H9 (cell line): ENCODE measurements around the gene CSNK1A1L. TPM values are rescaled to one million over a fixed set of nuclear protein-coding genes. Genes with fewer than 3 reads are reported as not detected.

ENCODE experiments used
- DNase-seq: peaks from one replicate; pipeline ENCODE4 v3.0.0-alpha.2; 2017
- H2AFZ ChIP-seq: one replicate; pipeline ENCODE4 v1.6.1; 2013; ENCODE audit warnings: mild to moderate bottlenecking, low read length, control low read depth, moderate library complexity
- H2AK5ac ChIP-seq: 2 replicates; pipeline ENCODE4 v1.6.1; 2013; ENCODE audit warnings: low read length, control low read depth, mixed read lengths; ENCODE audit not compliant: insufficient read length
- H2BK120ac ChIP-seq: one replicate; pipeline ENCODE4 v1.6.1; 2013; ENCODE audit warnings: low read depth, mild to moderate bottlenecking, low read length, control low read depth, inconsistent platforms; ENCODE audit not compliant: poor library complexity, severe bottlenecking
- H2BK12ac ChIP-seq: 2 replicates; pipeline ENCODE4 v1.6.1; 2013; ENCODE audit warnings: low read length, control low read depth, mixed read lengths, low read depth; ENCODE audit not compliant: insufficient read length
- H2BK15ac ChIP-seq: 2 replicates; pipeline ENCODE4 v1.6.1; 2013; ENCODE audit warnings: low read depth, low read length, control low read depth
- H2BK20ac ChIP-seq: one replicate; pipeline ENCODE4 v1.6.1; 2013; ENCODE audit warnings: low read depth, mild to moderate bottlenecking, low read length, control low read depth, inconsistent platforms; ENCODE audit not compliant: poor library complexity, severe bottlenecking
- H2BK5ac ChIP-seq: 2 replicates; pipeline ENCODE4 v1.6.1; 2013; ENCODE audit warnings: low read length, control low read depth, mixed read lengths; ENCODE audit not compliant: insufficient read length
- H3K14ac ChIP-seq: 2 replicates; pipeline ENCODE4 v1.6.1; 2013; ENCODE audit warnings: low read length, control low read depth; ENCODE audit not compliant: insufficient read depth
- H3K18ac ChIP-seq: 2 replicates; pipeline ENCODE4 v1.6.1; 2013; ENCODE audit warnings: low read depth, mild to moderate bottlenecking, mixed read lengths, low read length, control low read depth; ENCODE audit not compliant: insufficient read length
- H3K23ac ChIP-seq: 2 replicates; pipeline ENCODE4 v1.6.1; 2013; ENCODE audit warnings: low read length, control low read depth, mixed read lengths, low read depth; ENCODE audit not compliant: insufficient read length
- H3K23me2 ChIP-seq: 2 replicates; pipeline ENCODE4 v1.6.1; 2013; ENCODE audit warnings: low read depth, mild to moderate bottlenecking, mixed read lengths, low read length, control low read depth; ENCODE audit not compliant: insufficient read length, poor library complexity, severe bottlenecking
- H3K27ac ChIP-seq: 2 replicates; pipeline ENCODE4 v1.5.1; 2013; ENCODE audit warnings: low read length, control low read depth, mixed read lengths, low read depth; ENCODE audit not compliant: insufficient read length
- H3K27me3 ChIP-seq: 2 replicates; pipeline ENCODE4 v1.6.1; 2013; ENCODE audit warnings: low read length, control low read depth, inconsistent platforms; ENCODE audit not compliant: insufficient read depth
- H3K4ac ChIP-seq: 2 replicates; pipeline ENCODE4 v1.6.1; 2013; ENCODE audit warnings: low read depth, mild to moderate bottlenecking, control low read depth, inconsistent platforms, low read length, moderate library complexity
- H3K4me1 ChIP-seq: 2 replicates; pipeline ENCODE4 v1.6.1; 2013; ENCODE audit warnings: low read length, control low read depth, inconsistent platforms; ENCODE audit not compliant: insufficient read depth
- H3K4me2 ChIP-seq: 2 replicates; pipeline ENCODE4 v1.6.1; 2013; ENCODE audit warnings: low read length, control low read depth, mixed read lengths; ENCODE audit not compliant: insufficient read length, insufficient read depth
- H3K56ac ChIP-seq: 2 replicates; pipeline ENCODE4 v1.6.1; 2013; ENCODE audit warnings: low read depth, mild to moderate bottlenecking, mixed read lengths, low read length, control low read depth; ENCODE audit not compliant: insufficient read length
- H3K79me1 ChIP-seq: 2 replicates; pipeline ENCODE4 v1.6.1; 2013; ENCODE audit warnings: low read depth, mild to moderate bottlenecking, moderate library complexity, low read length, control low read depth, inconsistent platforms; ENCODE audit not compliant: insufficient read depth, poor library complexity, severe bottlenecking
- H3K79me2 ChIP-seq: 2 replicates; pipeline ENCODE4 v1.6.1; 2013; ENCODE audit warnings: low read length, control low read depth, inconsistent platforms; ENCODE audit not compliant: insufficient read depth
- H3K9ac ChIP-seq: 2 replicates; pipeline ENCODE4 v1.6.1; 2013; ENCODE audit warnings: low read length, control low read depth, mixed read lengths; ENCODE audit not compliant: insufficient read length; ENCODE audit errors: extremely low read depth
- H3K9me3 ChIP-seq: one replicate; pipeline ENCODE4 v1.6.1; 2013; ENCODE audit warnings: low read depth, low read length, inconsistent platforms; ENCODE audit not compliant: control insufficient read depth
- H3T11ph ChIP-seq: one replicate; pipeline ENCODE4 v1.6.1; 2013; ENCODE audit warnings: mild to moderate bottlenecking, low read length, control low read depth, inconsistent platforms
- H4K20me1 ChIP-seq: one replicate; pipeline ENCODE4 v1.6.1; 2013; ENCODE audit not compliant: control insufficient read depth, insufficient read length, insufficient read depth
- H4K5ac ChIP-seq: 2 replicates; pipeline ENCODE4 v1.6.1; 2013; ENCODE audit warnings: low read depth, mild to moderate bottlenecking, mixed read lengths, low read length, control low read depth; ENCODE audit not compliant: insufficient read length
- H4K8ac ChIP-seq: replicated peaks from 2 replicates; pipeline ENCODE4 v1.6.1; 2013; ENCODE audit warnings: low read length, control low read depth, mixed read lengths, low read depth; ENCODE audit not compliant: insufficient read length
- H4K91ac ChIP-seq: 2 replicates; pipeline ENCODE4 v1.6.1; 2013; ENCODE audit warnings: low read depth, mild to moderate bottlenecking, moderate library complexity, mixed read lengths, low read length, control low read depth; ENCODE audit not compliant: insufficient read length
- H3K27ac Mint-ChIP-seq, 3 experiments: 2 replicates in 2 of 3; 3 replicates in 1 of 3; pipeline ENCODE4 v1.8.0; 2020 to 2021; ENCODE audit warnings: mixed read lengths in 3 of 3, mild to moderate bottlenecking in 1 of 3, moderate library complexity in 1 of 3
- H3K27me3 Mint-ChIP-seq: 2 replicates; pipeline ENCODE4 v1.8.0; 2021; ENCODE audit warnings: low read depth, mild to moderate bottlenecking, moderate library complexity, mixed read lengths
- H3K36me3 Mint-ChIP-seq, 3 experiments: 2 replicates in 2 of 3; 3 replicates in 1 of 3; pipeline ENCODE4 v1.8.0; 2020 to 2021; ENCODE audit warnings: low read depth in 3 of 3, mixed read lengths in 3 of 3; ENCODE audit not compliant: insufficient read depth in 1 of 3
- H3K4me1 Mint-ChIP-seq, 2 experiments: 2 replicates each; pipeline ENCODE4 v1.8.0; 2020; ENCODE audit warnings: mixed read lengths in 2 of 2
- H3K4me3 Mint-ChIP-seq, 2 experiments: 2 replicates in 1 of 2; 3 replicates in 1 of 2; pipeline ENCODE4 v1.8.0; 2020 to 2021; ENCODE audit warnings: mild to moderate bottlenecking in 2 of 2, mixed read lengths in 2 of 2, moderate library complexity in 1 of 2
- H3K9me3 Mint-ChIP-seq, 2 experiments: 2 replicates in 1 of 2; 3 replicates in 1 of 2; pipeline ENCODE4 v1.8.0; 2020; ENCODE audit warnings: mild to moderate bottlenecking in 2 of 2, mixed read lengths in 2 of 2, moderate library complexity in 1 of 2
- CTCF ChIP-seq: fragments of 200-600 bp; sonication (generic); conservative IDR thresholded peaks from 3 replicates; pipeline ENCODE4 v1.8.0; 2021; ENCODE audit warnings: antibody characterized with exemption, mild to moderate bottlenecking
- WGBS: extraction: QIAGEN DNeasy Blood & Tissue Kit; methylation state at CpG from one replicate; pipeline ENCODE4 v1.1.7; 2013; ENCODE audit warnings: missing lambda C conversion rate, low lambda C conversion rate, mixed read lengths; ENCODE audit not compliant: insufficient read length; ENCODE audit errors: extremely low coverage; 5-methylcytosine and 5-hydroxymethylcytosine counted together
- total RNA-seq: library from RNA; stranded (reverse); gene quantifications from 2 replicates; pipeline ENCODE4 v1.2.1, GENCODE V29; 2021

CSNK1A1L gene
- total RNA-seq, 1 experiment from 2014 or later: not detected

GRCh38 chr13:37074703-37075102 is 30.8 kb downstream of the CSNK1A1L start:
- no peak overlapping the region for H2BK15ac ChIP-seq
- WGBS: no CpG with 5 or more reads among the region's 1 CpG
- Mint-ChIP-seq H3K27me3 (no peaks in the 10 kb centered on the region), H3K9me3 (no peaks in the 10 kb centered on the region), H3K27ac (no peak overlapping the region), H3K4me1 (peaks cover 2 to 3% of the 10 kb centered on the region in 2 experiments; a peak in 3 of 4 replicates), H3K4me3 (no peak overlapping the region), H3K36me3 (no peaks in the 10 kb centered on the region)
- H4K20me1 ChIP-seq: no peaks in the 10 kb centered on the region
- H2AFZ ChIP-seq: no peak overlapping the region
- no peak overlapping the region for H3K4me2 ChIP-seq
- no peak for DNase-seq
- no peaks in the 10 kb centered on the region for H3K79me1 ChIP-seq
- H2BK20ac ChIP-seq: no peak overlapping the region
- no peak overlapping the region for H3T11ph ChIP-seq
- no peak overlapping the region for H3K18ac ChIP-seq
- no peak overlapping the region for H3K56ac ChIP-seq
- no peak overlapping the region for H3K27ac ChIP-seq
- H3K4ac ChIP-seq: no peak overlapping the region
- no peaks in the 10 kb centered on the region for H3K4me1 ChIP-seq
- no peak overlapping the region for H2BK120ac ChIP-seq
- no peaks in the 10 kb centered on the region for H3K27me3 ChIP-seq
- H2BK5ac ChIP-seq: no peak overlapping the region
- H4K91ac ChIP-seq: no peak overlapping the region
- H2BK12ac ChIP-seq: no peak overlapping the region
- no peak overlapping the region for H3K23ac ChIP-seq
- H3K79me2 ChIP-seq: no peaks in the 10 kb centered on the region
- no peak overlapping the region for H2AK5ac ChIP-seq
- H3K9me3 ChIP-seq: no peaks in the 10 kb centered on the region
- TF ChIP-seq CTCF: peak; percentile 65
- no peak overlapping the region for H4K5ac ChIP-seq
- H3K9ac ChIP-seq: no peak overlapping the region
- no peak overlapping the region for H3K14ac ChIP-seq
- no peak overlapping the region for H4K8ac ChIP-seq
- H3K23me2 ChIP-seq: no peaks in the 10 kb centered on the region
